Ishikawa (cell line): ENCODE results near the gene SSH2.

ENCODE experiments used
- EP300 ChIP-seq: IDR thresholded peaks from 2 replicates; pipeline ENCODE4 v1.6.1; 2012; ENCODE audit warnings: borderline replicate concordance
- NFIC ChIP-seq: IDR thresholded peaks from 2 replicates; pipeline ENCODE4 v1.6.1; 2012
- TCF12 ChIP-seq: IDR thresholded peaks from 2 replicates; pipeline ENCODE4 v1.6.1; 2012; ENCODE audit warnings: low read depth
- YY1 ChIP-seq: IDR thresholded peaks from 2 replicates; pipeline ENCODE4 v1.6.1; 2012; ENCODE audit warnings: low read depth

DNA sequence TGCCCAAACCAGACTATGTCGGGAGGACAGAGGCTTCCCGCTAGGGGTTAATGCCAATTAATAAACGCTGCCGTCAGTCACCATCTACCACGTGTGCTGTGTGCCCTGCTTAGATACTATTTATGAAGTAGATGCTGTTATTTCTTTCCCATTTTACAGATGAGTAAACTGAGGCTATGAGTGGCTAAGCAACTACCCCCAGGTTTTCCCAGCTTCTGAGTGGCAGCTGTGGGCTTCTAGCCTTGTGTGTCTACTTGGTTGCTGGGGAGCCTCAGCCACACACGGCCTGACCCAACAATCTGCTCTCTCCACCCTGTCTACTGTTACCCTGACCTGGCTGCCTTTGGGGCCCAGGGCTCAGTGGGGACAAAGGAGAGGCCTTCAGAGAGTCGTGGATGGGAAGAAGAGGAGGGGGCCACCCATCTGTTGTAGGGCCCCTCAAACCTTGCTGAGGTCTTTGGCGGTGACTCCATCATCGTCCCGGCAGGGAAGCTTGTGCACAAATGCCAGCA is 347.7 kb downstream of the SSH2 start:
- no peak for TF ChIP-seq TCF12
- no peak for TF ChIP-seq YY1
- no peak for TF ChIP-seq EP300
- TF ChIP-seq NFIC, result no peak
